ENCODE measurements around the gene ROBO1. TPM values are rescaled to one million over a fixed set of nuclear protein-coding genes. Genes with fewer than 3 reads are reported as not detected.
A peak's percentile ranks its signal among the peaks of the same experiment; 100 is the strongest.
"Not testable (repeated sequence)": the region's sequence is repeated elsewhere in the genome, so short reads cannot be mapped to it uniquely, and the experiment has no call there.

The ROBO1 gene
- total RNA-seq, 1 experiment from 2014 or later, result 14.2 TPM

GRCh38 chr3:78912259-78912658 lies 855.5 kb downstream of the ROBO1 start:
- DNase-seq (ENCODE audit: low read depth), result no peak

- no peak for DNase-seq (ENCODE audit: low read depth)
Observed at GRCh38 chr3:78911394-78911793, 856.4 kb downstream of the ROBO1 start.

- no peak for DNase-seq (ENCODE audit: low read depth)
Observed at GRCh38 chr3:78908236-78908635, 859.6 kb downstream of the ROBO1 start.

GRCh38 chr3:78907367-78907766 lies 860.4 kb downstream of the ROBO1 start:
- peak; percentile 14 for DNase-seq (ENCODE audit: low read depth)

GRCh38 chr3:78906930-78907329 lies 860.9 kb downstream of the ROBO1 start:
- DNase-seq (ENCODE audit: low read depth), result no peak

GRCh38 chr3:78906245-78906644 lies 861.6 kb downstream of the ROBO1 start:
- no peak for DNase-seq (ENCODE audit: low read depth)

GRCh38 chr3:78905700-78906099 lies 862.1 kb downstream of the ROBO1 start:
- DNase-seq (ENCODE audit: low read depth), result no peak

GRCh38 chr3:78901544-78901943 lies 866.3 kb downstream of the ROBO1 start:
- no peak for DNase-seq (ENCODE audit: low read depth)

- no peak for DNase-seq (ENCODE audit: low read depth)
Observed at GRCh38 chr3:78900880-78901279, 866.9 kb downstream of the ROBO1 start.

GRCh38 chr3:78900426-78900825 lies 867.4 kb downstream of the ROBO1 start:
- no peak for DNase-seq (ENCODE audit: low read depth)

- peak; percentile 51 for DNase-seq (ENCODE audit: low read depth)
Observed at GRCh38 chr3:78895528-78895927, 872.3 kb downstream of the ROBO1 start.

GRCh38 chr3:78894787-78895186 lies 873.0 kb downstream of the ROBO1 start:
- no peak for DNase-seq (ENCODE audit: low read depth)

- DNase-seq (ENCODE audit: low read depth), result no peak
Observed at GRCh38 chr3:78893161-78893560, 874.6 kb downstream of the ROBO1 start.

GRCh38 chr3:78889348-78889747 lies 878.5 kb downstream of the ROBO1 start:
- no peak for DNase-seq (ENCODE audit: low read depth)

GRCh38 chr3:78888635-78889034 lies 879.2 kb downstream of the ROBO1 start:
- no peak for DNase-seq (ENCODE audit: low read depth)

- no peak for DNase-seq (ENCODE audit: low read depth)
Observed at GRCh38 chr3:78887547-78888011, 880.2 kb downstream of the ROBO1 start.

- peak; percentile 49 for DNase-seq (ENCODE audit: low read depth)
Observed at GRCh38 chr3:78887029-78887428, 880.8 kb downstream of the ROBO1 start.

GRCh38 chr3:78884567-78884966 lies 883.2 kb downstream of the ROBO1 start:
- not testable (repeated sequence) for DNase-seq (ENCODE audit: low read depth)

- DNase-seq (ENCODE audit: low read depth), result no peak
Observed at GRCh38 chr3:78882251-78882650, 885.5 kb downstream of the ROBO1 start.

- DNase-seq (ENCODE audit: low read depth), result no peak
Observed at GRCh38 chr3:78881501-78881900, 886.3 kb downstream of the ROBO1 start.

GRCh38 chr3:78880603-78881461 lies 887.0 kb downstream of the ROBO1 start:
- DNase-seq (ENCODE audit: low read depth), result no peak

GRCh38 chr3:78879295-78879860 lies 888.4 kb downstream of the ROBO1 start:
- DNase-seq (ENCODE audit: low read depth), result no peak

- DNase-seq (ENCODE audit: low read depth), result no peak
Observed at GRCh38 chr3:78878789-78879188, 889.0 kb downstream of the ROBO1 start.

Data from M059J (cell line).